CD4-positive, alpha-beta T cell treated with Interferon alpha-2 for 1 hour (primary cell): ENCODE results near the gene GDF10.

Source experiments
- DNase-seq, 2 donors: peaks; one replicate each; pipeline ENCODE4 v3.0.0-alpha.2; 2020 to 2022

Gene GDF10, protein sequence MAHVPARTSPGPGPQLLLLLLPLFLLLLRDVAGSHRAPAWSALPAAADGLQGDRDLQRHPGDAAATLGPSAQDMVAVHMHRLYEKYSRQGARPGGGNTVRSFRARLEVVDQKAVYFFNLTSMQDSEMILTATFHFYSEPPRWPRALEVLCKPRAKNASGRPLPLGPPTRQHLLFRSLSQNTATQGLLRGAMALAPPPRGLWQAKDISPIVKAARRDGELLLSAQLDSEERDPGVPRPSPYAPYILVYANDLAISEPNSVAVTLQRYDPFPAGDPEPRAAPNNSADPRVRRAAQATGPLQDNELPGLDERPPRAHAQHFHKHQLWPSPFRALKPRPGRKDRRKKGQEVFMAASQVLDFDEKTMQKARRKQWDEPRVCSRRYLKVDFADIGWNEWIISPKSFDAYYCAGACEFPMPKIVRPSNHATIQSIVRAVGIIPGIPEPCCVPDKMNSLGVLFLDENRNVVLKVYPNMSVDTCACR

DNA sequence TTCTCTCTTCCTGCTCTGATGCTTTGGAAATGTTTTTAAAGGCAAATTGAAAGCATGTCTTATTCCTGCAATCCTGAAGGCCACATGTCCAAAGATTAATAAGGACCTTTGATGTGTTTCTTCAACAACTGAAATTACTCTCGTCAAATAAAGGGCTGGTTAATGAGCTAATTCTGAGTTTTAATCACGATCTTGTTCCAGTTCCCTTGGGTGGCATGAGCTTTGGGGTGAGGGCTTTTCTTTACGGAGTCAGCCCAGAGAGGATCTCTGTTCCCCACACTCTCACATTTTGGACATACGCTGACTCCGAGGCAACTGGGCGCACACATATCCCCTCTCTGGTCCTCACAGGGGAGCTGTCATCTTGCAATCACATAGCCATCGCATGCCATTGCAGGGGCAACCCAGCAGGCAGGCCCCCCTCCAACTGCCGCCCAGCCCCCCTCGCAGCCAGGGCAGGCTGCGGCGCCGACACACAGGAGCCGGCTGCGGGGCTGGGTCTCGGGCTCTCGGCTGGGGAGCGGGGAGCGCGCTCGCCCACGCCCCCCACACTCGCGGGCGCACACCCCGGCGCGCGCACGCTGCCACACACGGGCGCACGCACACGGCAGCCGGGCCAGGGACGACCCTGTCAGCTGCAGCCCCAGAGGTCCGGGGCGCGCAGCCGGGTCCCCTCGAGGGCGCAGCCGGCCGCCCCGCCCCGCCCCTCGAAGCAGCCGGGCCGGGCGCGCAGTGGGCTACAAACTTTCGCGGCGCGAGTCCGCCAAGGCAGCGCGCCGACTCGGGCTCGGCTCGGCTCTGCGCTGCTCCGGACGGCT lies at the start of gene GDF10:
Gene GDF10, plus strand, starts transcription at position 587 of the 818 bp plus-strand sequence. CDS start 455 bp downstream, outside the sequence.
- DNase-seq: peak in 1 of 2 donors; percentile 14

DNA sequence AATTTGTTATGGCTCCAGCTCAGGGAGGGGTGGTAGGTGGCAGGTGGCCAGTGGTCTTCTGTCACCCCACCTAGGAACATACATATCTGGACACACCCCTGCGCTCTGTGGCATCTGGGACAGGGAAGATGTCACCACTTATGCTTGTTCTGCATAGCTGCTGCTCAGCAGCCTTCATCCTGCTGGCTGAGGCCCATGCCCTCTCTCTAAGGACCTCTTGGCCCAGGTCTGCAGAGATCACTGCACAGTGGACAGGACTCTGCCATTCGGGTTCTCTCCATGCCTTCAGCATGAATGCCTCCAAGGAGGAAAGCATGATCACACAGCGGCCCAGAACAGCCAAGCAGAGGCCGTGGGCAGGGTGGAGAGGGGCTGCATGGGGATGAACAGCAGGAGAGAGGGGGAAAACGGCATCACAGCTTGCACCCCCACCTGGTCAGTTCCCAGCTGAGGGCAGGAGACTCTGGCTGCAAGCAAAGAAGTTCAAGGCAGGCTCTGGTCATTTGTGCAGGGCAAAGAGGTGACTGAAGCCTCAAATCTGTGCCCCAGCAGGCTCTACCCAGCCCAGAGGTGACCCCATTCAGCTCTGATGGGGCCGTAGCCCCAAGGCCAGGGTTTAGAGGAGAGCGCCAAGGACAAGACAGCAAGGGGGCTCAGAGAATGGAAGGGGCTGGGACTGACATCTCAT lies 47.8 kb upstream of the GDF10 start:
- no peak for DNase-seq

DNA sequence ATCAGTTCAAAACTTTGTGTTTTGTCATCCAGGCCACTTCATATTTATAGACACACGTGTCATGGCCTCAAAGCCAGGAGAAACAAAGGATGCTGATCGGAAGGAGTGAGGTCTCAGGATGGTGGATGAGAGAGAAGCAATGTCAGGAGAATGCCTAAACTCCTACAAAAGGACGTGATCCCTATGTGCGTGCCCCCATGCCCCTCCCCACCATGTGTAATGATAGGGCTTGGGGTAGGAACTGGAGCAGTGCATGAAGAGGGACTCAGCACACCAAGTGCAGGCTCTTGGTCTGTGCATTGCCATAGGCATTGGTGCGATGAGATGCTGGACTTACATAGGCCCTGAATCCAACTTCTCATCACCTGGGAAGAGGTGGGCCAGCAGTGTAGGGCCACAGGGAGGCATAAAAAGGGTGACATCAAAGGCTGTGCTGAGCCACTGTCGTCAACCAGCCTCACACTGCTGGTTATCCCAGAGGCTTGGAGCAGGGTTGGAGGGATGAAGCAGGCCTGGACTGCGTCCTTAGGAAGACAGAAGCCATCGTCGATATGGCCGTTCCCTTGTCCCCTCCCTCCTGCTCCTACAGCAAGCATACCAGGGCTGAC lies 46.9 kb upstream of the GDF10 start:
- no peak for DNase-seq

DNA sequence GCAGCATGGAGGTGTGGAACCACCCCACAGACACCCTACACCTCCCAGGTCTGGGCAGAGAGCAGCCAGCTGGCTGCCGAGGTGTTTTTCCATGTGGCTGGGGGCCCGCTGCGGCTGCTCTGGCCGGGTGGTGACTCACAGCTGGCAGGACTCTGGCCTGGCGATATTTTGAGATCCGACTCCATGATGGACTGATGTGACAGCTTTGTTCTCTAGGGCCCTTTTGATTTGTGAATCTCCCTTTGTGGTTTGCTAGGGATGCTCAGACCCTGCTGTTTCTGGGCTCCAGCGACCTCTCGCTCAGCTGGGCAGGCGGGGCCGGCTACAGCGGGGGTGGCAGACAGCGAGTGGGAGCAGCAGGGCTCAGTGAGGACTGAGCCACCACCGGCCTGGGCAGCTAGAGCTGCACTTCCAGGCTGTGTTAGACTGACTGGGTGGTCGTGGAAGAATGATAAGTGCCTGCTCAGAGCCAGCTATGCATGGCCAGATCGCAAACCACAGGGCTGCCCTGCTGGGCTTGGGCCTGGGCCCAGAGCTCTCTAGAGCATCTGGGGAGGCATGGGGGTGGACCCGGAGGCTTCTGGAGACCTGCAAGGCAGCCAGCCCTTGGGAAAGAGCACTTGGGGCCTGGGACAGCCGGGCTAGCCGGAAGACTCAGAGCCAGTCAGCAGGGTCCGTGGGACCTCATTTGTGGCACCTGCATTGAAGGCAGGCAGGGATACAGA lies 46.2 kb upstream of the GDF10 start:
- DNase-seq: no peak

DNA sequence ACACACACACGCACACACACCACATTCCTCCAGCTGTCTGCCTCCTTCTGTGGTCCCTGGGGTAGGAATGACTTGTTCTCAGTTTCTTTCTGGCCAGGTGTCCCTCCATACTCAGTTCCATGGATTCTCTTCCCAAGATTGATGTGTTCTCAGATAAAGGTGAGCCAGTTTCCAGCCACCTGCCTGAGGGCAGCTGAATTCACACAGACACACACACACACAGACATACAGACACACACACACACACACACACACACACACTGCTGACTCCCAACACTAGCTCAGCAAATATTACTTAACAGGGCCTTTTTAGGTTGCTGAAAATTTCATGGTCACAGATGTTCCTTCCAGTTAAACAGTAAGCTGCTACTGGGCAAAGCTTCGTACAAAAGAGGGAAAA lies 45.4 kb upstream of the GDF10 start:
- no peak for DNase-seq

DNA sequence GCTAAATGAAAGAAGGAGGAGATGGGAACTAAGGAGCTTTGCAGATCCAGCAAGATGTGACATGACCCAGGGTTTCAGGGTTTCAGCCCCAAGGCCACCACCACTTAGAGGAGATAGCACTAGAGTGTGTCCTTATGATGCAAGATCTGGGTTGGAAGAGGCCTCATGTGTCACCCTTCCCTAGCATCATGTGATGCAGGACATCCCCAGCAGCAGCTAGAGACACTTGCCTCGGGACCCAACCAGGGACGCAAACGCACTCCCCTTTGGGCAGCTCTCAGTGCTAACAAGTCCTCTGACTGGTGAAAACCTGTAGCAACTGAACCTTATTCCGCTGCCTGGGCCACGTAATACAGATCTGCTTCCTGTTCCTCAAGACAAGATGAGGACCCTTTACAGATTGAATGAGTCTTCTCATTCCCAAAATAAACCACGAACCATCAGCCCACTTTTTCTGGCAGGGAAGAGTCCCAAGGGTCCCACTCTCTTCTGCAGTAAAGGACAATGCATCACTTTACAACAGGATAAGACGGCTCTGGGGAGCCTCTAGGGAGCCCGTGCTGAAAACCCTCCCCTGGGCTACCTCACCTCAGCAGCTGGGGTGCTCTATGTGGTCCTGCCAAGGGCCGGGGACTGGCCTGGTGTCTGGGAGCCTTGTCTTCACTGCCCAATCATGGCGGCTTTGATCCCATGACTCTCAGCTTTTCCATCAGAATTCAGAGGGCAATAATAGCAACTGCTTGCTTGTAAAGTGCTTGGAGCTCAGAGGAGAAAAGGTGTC lies 44.8 kb upstream of the GDF10 start:
- DNase-seq: peak in 1 of 2 donors; percentile 67

DNA sequence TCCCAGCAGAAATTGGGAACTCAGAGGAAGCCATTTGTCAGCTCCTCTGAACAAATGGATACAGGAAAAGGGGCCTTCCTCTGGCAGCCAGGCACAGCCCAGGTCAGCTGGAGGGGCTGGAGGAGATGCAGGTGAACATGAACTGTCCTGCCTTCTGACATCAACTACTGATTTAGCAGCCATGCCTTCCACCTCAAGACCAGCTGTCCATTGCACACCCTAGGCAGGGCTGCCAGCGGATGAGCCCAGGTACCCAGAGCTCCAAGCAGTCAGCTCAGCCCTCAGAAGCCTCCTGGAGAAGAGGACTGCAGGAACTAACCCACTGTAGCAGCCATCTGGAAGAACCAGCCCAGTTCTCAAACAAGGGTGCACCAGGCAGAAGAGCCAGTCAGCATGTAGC lies 44.1 kb upstream of the GDF10 start:
- no peak for DNase-seq

DNA sequence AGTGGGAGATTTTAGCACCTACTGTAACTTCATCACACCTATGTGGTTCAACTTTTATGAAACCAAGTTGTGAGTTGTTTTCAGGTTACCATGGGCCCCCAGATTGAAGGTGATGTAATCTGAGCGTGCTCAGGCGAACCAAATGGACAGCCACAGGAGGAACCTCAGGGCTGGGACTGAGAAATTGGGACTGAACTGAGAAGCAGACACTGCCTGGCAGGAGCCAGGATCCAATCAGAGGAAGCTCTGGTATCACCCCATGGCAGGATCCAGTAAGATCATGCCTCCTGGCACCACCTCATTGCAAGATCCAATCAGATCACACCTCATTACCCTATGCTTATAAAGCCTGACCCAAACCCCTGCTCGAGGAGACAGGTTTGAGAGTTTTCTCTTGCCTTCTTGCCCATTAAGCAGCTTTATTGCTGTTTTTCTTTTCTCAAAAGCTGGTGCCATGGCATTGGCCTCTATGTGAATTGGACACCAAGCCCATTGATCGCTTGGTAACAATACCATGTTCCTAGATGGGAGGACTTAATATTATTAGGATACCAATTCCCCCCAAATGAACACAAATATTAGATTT lies 43.2 kb upstream of the GDF10 start:
- DNase-seq: peak; percentile 19 to 63

DNA sequence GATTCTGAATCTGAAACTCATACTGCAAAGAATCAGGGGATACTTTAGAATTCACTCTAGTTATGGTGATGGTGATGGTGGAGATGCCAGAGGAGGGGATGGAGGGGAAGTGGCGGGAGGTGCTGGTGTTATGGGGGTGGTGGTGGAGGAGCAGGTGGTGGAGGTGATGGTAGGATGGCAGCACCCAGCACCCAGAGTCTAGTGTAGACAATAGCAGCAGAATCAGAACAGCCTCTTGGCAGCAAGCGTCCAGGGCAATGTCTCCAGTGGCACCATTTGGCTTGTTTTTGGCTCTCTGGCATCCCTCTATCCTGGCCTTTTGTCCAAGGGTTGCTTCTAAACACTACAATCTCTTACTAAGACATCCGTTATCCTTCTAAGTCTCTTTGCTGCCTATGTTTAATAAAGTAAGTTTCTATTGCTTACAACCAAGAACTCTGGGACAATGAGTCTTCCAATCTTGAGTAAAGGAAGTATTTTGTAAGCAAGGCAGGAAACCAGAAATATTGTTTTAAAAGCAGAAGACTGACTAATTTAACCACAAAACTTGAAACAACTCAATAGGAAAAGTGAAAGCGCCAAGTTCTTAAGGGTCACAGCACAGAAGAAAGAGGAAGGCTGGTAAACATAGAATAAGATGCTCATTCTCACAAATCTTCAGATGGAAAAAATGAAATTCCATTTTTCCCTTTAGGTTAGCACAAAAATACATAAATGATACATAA lies 42.4 kb upstream of the GDF10 start:
- peak in 1 of 2 donors; percentile 62 for DNase-seq

DNA sequence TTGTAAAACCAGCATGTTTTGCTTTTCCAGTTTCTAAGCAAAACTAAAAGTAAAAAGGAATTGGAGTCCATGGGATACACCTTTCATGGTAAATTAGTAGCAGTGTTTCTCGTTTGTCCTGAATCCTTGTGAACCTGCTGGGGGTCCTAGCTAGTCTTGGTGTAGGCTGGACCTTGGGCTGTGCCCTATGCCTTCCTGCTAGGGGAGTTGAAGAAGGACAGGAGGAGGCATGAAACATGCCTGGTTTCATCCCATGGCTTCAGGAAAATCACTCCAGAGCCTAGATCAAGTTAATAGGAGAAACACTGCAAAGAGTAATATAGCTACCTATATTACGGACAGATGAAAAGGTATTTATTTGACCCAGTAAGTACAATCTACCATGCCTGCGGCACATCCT lies 41.1 kb upstream of the GDF10 start:
- no peak for DNase-seq

DNA sequence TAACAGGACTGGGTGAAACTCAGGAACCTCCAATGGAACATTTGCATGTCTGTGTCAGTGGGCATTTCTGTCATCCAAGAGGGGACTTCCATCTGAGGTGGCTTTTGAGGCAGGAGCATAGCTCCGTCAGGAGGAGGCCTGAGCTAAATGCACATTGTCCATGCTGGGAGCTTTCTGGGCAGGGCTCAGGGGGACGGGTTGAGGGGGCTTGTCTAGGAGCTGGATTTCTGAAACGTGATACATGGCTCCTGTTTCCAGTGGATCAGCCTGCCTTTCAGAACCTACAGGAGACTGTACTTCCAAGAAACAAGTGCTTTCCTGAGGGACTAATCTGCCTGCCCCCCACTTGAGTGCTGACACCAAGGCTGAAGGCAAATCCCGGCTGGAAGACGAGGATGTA lies 40.5 kb upstream of the GDF10 start:
- no peak for DNase-seq

DNA sequence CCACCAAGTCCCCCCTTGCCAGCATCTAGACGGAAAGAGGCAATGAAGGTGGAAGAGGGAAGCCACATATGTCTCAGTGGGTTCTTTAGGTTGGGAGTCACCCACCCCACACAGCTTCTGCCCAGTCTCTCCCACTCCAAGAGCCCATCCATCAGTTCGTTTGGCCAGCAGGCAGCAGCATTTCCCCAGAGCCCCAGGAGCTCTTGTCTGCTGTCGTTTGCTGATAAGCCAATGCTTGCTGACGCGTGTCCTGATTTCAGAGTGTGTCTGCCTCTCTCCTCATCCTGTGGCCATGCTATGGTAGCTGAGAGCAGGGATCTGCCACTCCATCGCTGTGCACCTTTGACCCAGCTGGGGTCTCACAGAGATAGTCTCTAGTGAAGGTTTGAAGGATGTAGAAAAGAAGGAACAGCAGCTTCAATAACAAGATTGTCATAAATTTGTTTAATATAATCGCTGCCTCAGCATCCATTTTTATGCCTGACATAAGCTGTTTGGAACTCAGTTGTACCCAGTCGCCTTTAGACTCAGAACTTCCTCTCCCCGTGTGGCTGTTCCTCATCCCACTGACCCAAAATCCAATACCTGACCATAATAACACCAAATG lies 39.4 kb upstream of the GDF10 start:
- peak in 1 of 2 donors; percentile 18 for DNase-seq

DNA sequence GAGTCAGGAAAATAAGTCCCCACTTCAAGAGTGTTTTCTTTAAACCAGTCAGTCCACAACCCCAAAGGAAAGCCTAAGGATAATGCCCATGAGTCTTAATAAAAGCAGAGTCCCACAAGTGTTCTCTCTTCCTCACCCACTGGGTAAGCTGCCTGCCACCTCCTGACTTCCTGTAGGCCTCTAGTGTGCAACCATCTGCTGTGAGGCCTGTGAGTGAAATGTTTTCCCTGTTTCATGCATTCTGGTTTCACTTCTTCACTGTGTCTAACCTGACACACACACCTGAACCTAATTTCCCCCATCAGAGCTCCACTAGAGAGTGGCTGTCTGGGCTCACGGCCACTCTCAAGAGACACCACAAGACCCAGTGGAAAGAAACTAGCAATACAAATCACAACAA lies 38.9 kb upstream of the GDF10 start:
- peak; percentile 52 to 57 for DNase-seq

DNA sequence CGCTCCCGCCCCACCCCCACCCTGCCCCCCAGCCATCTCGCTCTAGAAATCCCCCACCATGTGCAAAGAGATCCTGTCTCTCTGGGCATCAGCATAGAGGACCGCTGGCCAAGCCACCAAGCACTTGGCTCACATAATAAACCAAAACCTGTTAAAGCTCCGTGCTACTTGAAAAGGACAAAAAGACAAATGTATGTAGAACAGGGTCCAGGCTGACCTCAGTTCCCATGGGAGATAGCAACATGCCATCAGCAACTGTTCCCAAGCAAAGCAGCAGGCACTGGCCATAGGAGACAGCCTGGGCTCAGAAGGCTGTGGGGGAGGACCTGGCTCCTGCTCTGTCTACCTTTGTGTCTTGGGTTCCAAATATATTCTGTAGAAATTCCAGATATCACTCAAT lies 38.4 kb upstream of the GDF10 start:
- DNase-seq: no peak

DNA sequence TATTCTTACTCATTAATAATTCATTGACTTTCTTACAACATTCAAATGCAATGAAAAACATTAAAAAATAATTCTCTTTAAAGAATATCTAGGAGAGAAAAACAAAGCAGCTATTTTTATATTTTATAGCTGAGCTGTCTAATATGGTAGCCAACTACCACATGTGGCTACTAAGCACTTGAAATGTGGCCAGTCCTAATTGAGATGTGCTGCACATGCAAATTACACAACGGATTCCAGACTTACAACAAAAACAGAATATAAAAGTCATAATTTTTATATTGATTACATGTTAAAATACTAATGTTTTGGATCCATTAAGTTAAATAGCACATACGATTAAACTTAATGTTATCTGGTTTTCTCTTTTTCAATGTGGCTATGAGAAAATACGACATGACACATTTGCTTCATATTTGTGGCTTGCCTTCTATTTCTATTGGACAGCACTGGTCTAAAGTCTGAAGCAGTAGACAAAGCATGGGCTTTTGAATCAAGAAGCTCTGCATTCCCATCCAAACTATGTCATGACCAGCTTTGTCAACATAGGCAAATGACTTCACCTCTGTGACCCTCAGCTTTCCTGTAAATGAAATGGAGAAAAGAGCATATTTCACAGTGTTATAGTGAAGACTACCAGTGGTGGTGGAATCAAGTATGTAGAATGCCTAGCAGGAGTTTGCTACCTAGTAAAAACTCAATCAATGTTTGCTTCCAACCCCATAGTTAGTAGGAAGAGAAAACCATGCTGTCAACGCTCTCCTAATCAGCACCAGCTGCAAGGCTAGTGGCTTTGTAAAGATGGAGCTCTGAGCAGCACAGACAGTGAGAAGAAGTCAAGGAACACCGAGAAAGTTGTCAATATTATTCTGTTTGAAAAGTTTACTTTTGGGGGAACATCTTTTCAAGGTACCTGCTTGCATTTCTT lies 37.1 kb upstream of the GDF10 start:
- no peak for DNase-seq

DNA sequence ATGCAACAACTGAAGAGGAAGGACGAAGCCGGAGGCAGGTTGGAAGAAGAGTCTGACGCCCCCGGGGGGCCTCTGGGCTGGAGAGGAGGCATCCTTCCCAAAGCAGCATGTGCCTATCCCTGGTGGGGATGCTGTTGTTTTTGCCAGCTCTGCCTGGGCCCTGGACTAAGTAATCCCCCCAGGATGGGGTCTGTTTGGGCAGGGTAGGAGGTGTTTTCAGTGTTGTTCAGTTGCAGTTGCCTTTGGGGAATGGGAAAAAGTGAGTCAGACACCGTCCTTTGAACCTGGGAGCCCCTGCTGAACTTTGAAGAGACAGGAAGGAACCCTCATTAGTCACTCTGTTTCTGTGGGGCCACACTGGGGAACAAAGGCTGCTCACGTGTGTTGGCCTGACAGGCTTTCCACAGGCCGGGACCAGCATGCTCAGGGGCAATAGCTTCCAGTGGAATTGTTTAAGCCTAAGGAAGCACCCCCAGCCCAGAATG lies 35.2 kb upstream of the GDF10 start:
- peak; percentile 38 to 53 for DNase-seq

DNA sequence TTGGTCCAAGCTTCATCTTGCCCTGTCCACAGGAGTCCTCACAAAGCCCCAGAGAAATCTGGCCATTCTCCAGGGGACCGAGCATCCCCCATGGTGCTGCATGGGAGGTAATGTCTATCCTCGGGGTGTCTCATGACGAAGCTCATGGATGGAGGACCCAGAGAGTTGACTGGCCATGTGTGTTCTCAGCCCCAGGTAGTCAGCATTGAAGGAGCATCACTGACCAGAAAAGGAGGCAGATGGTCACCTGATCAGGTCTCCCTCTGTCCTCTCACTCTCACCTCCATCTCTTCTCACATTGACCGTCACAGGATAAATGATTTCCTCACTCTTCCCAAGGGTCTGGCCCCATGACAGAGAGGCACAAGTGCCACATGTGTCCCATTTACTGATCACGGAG lies 33.4 kb upstream of the GDF10 start:
- no peak for DNase-seq

DNA sequence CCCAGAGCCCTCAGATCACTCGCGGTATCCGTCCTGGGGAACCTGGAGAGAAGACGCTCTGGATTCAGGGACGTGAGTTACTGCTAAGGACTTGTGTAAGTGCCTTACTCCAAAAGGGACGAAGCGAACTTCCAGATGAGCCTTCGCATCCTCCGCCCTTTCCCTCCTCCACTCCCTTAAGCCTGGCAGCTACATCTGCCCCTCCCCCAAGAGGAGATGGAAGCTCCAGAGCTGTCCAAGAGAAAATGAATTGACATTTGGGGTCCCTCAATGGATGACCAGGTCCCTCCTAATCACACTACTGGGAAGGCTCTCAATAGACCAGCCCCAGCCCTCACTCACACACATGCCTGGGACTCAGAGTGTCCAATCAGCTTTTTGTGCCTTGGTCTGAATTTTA lies 31.3 kb upstream of the GDF10 start:
- DNase-seq: no peak
